ENCODE measurements around the gene KRT37. TPM values are rescaled to one million over a fixed set of nuclear protein-coding genes. Genes with fewer than 3 reads are reported as not detected.

Gene KRT37
- total and polyA plus RNA-seq, 7 experiments from 2014 or later: not detected

DNA sequence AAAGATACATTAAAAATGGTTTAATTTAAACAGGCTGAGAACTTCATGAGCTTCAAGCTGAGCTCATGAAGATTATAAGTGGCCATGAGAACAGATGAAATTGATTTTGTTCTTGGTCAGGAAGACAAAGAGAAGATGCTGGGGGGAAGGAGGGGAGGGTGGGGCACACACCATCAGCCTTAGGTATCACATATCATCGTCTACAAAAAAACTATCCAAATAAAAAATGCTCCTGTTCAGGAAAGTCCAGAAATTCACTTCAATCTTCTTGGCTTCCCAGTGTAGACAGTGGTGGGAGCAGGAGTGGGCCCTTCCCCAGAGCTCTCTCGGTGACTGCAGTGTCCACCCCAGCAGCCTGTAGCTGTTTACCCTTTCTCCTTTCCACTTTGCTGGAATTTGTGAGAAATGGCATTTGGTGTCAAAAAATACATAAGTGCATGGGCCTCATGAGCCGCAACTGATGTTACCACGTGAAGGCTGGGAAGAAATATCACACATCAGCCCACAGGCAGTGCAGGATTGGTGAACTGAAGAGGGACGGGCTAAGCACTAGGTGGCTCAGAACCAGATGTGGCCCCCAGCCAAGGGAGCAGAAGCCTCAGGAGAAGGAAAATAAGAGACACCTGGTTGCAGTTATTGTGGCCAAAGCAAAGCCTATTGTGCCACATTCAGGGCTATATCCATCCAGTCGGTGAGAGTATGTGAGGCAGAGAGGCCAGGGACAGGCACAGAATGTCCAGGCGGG is 6.1 kb downstream of the KRT37 start:
- H3K27me3 ChIP-seq (ENCODE audit: control insufficient read depth in 2 of 2, insufficient read depth in 2 of 2, low read length in 2 of 2): no peaks in the 10 kb centered on the region
- POLR2A ChIA-PET: interaction anchor here (0.6 to 1.8 kb wide), 2 partner anchors 9 to 28 kb away, joined by 3 to 5 read pairs; no protein-coding TSS in a partner anchor
- H3K27ac ChIP-seq (ENCODE audit: low read depth, low read length): no peak overlapping the region
- no peak for ATAC-seq
- H3K36me3 Mint-ChIP-seq: no peaks in the 10 kb centered on the region
- intact Hi-C loops (cut with micrococcal nuclease): no loop called here
- no peak overlapping the region for H3K4me3 Mint-ChIP-seq
- no peak overlapping the region for H3K4me3 ChIP-seq (ENCODE audit: low read length)
- CTCF ChIA-PET: no interaction called here
- DNase-seq: no peak
- H3K27ac Mint-ChIP-seq: peak overlapping the region in 3 of 9 donors; percentile 9 to 64 (median 58)
- H3K4me1 ChIP-seq (ENCODE audit: control insufficient read depth in 2 of 2, insufficient read depth in 2 of 2, low read length in 2 of 2): peaks cover 0 to 6% of the 10 kb centered on the region in 2 donors
- no peaks in the 10 kb centered on the region for H3K36me3 ChIP-seq (ENCODE audit: control insufficient read depth in 2 of 3, insufficient read depth in 3 of 3, low read length in 3 of 3)
- peaks cover 0 to 19% (median 9%) of the 10 kb centered on the region in 7 donors for H3K4me1 Mint-ChIP-seq
- H3K9me3 ChIP-seq (ENCODE audit: control insufficient read depth in 2 of 3, low read length in 3 of 3): no peaks in the 10 kb centered on the region
- no peaks in the 10 kb centered on the region for H3K9me3 Mint-ChIP-seq
- H3K27me3 Mint-ChIP-seq: no peaks in the 10 kb centered on the region

- peaks cover 0 to 19% (median 9%) of the 10 kb centered on the region in 7 donors for H3K4me1 Mint-ChIP-seq
- no peaks in the 10 kb centered on the region for H3K27me3 Mint-ChIP-seq
- ChIA-PET POLR2A (interaction anchor here (1.8 kb wide), 1 partner anchor 9 kb away, joined by 5 read pairs; no protein-coding TSS in a partner anchor), CTCF (no interaction called here)
- H3K4me3 Mint-ChIP-seq: no peak overlapping the region
- Histone ChIP-seq H3K9me3 (ENCODE audit: control insufficient read depth in 2 of 3, low read length in 3 of 3) (no peaks in the 10 kb centered on the region), H3K27ac (ENCODE audit: low read depth, low read length) (no peak overlapping the region), H3K36me3 (ENCODE audit: control insufficient read depth in 2 of 3, insufficient read depth in 3 of 3, low read length in 3 of 3) (no peaks in the 10 kb centered on the region), H3K4me3 (ENCODE audit: low read length) (no peak overlapping the region), H3K4me1 (ENCODE audit: control insufficient read depth in 2 of 2, insufficient read depth in 2 of 2, low read length in 2 of 2) (peaks cover 0 to 6% of the 10 kb centered on the region in 2 donors), H3K27me3 (ENCODE audit: control insufficient read depth in 2 of 2, insufficient read depth in 2 of 2, low read length in 2 of 2) (no peaks in the 10 kb centered on the region)
- DNase-seq (no peak), ATAC-seq (no peak)
- intact Hi-C loops (cut with micrococcal nuclease): no loop called here
- H3K36me3 Mint-ChIP-seq: no peaks in the 10 kb centered on the region
- H3K9me3 Mint-ChIP-seq: no peaks in the 10 kb centered on the region
- peak overlapping the region in 4 of 9 donors; percentile 9 to 64 (median 57) for H3K27ac Mint-ChIP-seq
Measured at GRCh38 chr17:41417576-41418015, 6.8 kb downstream of the KRT37 start.

DNA sequence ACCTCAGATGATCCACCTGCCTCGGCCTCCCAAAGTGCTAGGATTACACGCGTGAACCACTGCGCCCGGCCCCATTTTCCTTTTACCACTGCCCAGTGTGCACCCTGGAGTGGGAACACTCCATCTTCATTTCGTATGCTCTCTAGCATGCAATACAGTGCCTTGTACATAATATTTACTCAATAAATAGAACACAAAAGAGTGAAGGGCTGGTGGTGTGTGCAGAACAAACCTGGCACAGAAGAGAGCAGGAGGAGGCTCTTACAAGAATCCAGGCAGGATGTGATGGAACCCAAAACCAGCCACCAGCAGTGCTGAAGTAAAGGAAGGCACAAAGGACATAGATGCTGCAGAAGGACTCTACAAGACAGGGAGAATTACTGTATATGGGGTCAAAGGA is 7.3 kb downstream of the KRT37 start:
- Histone ChIP-seq H3K27ac (ENCODE audit: low read depth, low read length) (no peak overlapping the region), H3K27me3 (ENCODE audit: control insufficient read depth in 2 of 2, insufficient read depth in 2 of 2, low read length in 2 of 2) (no peaks in the 10 kb centered on the region), H3K36me3 (ENCODE audit: control insufficient read depth in 2 of 3, insufficient read depth in 3 of 3, low read length in 3 of 3) (no peaks in the 10 kb centered on the region), H3K4me1 (ENCODE audit: control insufficient read depth in 2 of 2, insufficient read depth in 2 of 2, low read length in 2 of 2) (peaks cover 0 to 6% of the 10 kb centered on the region in 2 donors), H3K9me3 (ENCODE audit: control insufficient read depth in 2 of 3, low read length in 3 of 3) (no peaks in the 10 kb centered on the region), H3K4me3 (ENCODE audit: low read length) (no peak overlapping the region)
- H3K27ac Mint-ChIP-seq: peak overlapping the region in 1 of 9 donors; percentile 9
- ATAC-seq (no peak), DNase-seq (no peak)
- intact Hi-C loops (cut with micrococcal nuclease): no loop called here
- CTCF ChIA-PET: no interaction called here
- no peak overlapping the region for H3K4me3 Mint-ChIP-seq
- H3K4me1 Mint-ChIP-seq: peaks cover 0 to 19% (median 9%) of the 10 kb centered on the region in 7 donors
- no peaks in the 10 kb centered on the region for H3K27me3 Mint-ChIP-seq
- H3K9me3 Mint-ChIP-seq: no peaks in the 10 kb centered on the region
- POLR2A ChIA-PET: interaction anchor here (1.8 kb wide), 1 partner anchor 8 kb away, joined by 5 read pairs; no protein-coding TSS in a partner anchor
- no peaks in the 10 kb centered on the region for H3K36me3 Mint-ChIP-seq

DNA sequence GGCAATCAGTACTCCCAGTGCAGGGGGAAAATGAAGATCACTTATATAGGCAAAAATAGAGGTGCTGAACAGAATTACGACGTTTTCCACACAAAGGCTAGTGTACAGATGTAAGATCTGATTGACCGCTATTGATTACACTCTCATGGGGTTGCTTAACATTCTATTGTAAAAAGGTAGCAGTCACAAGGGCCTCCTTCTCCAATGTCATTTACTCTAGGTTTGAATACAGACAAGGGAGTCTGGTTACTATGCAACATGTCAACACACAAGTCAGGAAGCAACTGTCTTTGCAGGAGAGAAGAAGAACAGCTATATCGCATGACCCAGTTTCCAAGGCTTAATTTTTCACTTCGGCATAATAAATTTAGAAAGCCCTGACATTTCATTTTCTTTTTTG is 7.9 kb downstream of the KRT37 start:
- CTCF ChIA-PET: interaction anchor here (0.6 kb wide), 1 partner anchor 978 kb away, joined by 5 read pairs; no protein-coding TSS in a partner anchor
- POLR2A ChIA-PET: no interaction called here
- Mint-ChIP-seq H3K36me3 (no peaks in the 10 kb centered on the region), H3K4me3 (no peak overlapping the region), H3K9me3 (no peaks in the 10 kb centered on the region), H3K27ac (no peak overlapping the region), H3K27me3 (no peaks in the 10 kb centered on the region), H3K4me1 (peaks cover 0 to 19% (median 9%) of the 10 kb centered on the region in 7 donors)
- Histone ChIP-seq H3K4me3 (ENCODE audit: low read length) (no peak overlapping the region), H3K4me1 (ENCODE audit: control insufficient read depth in 2 of 2, insufficient read depth in 2 of 2, low read length in 2 of 2) (peaks cover 0 to 6% of the 10 kb centered on the region in 2 donors), H3K9me3 (ENCODE audit: control insufficient read depth in 2 of 3, low read length in 3 of 3) (no peaks in the 10 kb centered on the region), H3K27me3 (ENCODE audit: control insufficient read depth in 2 of 2, insufficient read depth in 2 of 2, low read length in 2 of 2) (no peaks in the 10 kb centered on the region), H3K36me3 (ENCODE audit: control insufficient read depth in 2 of 3, insufficient read depth in 3 of 3, low read length in 3 of 3) (no peaks in the 10 kb centered on the region), H3K27ac (ENCODE audit: low read depth, low read length) (no peak overlapping the region)
- no peak for ATAC-seq
- intact Hi-C loops (cut with micrococcal nuclease): no loop called here
- no peak for DNase-seq

DNA sequence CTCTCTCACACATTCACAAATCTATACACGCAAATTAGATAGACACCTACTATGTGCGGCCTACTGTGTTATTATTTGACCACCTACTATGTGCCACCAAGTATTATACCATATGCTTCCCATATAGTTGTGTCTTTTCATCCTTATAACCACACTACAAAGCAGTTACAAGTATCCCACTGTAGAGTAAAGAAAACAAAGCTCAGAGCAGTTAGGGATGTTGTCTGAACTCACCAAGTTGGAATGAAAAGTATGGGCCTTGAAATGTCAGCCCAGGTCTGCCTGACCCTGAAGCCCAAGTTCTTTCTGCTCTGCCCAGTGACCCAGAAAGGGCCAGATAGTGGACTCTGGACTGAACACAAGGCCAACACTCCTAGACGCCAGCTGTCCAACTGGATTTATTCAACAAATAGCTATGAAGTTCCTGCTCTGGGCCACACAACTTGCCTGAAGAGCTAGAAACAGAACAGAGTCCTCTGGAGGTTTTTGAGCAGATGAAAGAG is 8.5 kb downstream of the KRT37 start:
- no peak for ATAC-seq
- Mint-ChIP-seq H3K27me3 (no peaks in the 10 kb centered on the region), H3K27ac (peak overlapping the region in 2 of 9 donors; percentile 7 to 21), H3K4me1 (peaks cover 0 to 19% (median 9%) of the 10 kb centered on the region in 7 donors), H3K4me3 (no peak overlapping the region), H3K36me3 (no peaks in the 10 kb centered on the region), H3K9me3 (no peaks in the 10 kb centered on the region)
- ChIA-PET CTCF (no interaction called here), POLR2A (interaction anchor here (0.5 kb wide), 1 partner anchor 30 kb away, joined by 4 read pairs; no protein-coding TSS in a partner anchor)
- Histone ChIP-seq H3K4me1 (ENCODE audit: control insufficient read depth in 2 of 2, insufficient read depth in 2 of 2, low read length in 2 of 2) (peaks cover 0 to 6% of the 10 kb centered on the region in 2 donors), H3K9me3 (ENCODE audit: control insufficient read depth in 2 of 3, low read length in 3 of 3) (no peaks in the 10 kb centered on the region), H3K27ac (ENCODE audit: low read depth, low read length) (no peak overlapping the region), H3K27me3 (ENCODE audit: control insufficient read depth in 2 of 2, insufficient read depth in 2 of 2, low read length in 2 of 2) (no peaks in the 10 kb centered on the region), H3K36me3 (ENCODE audit: control insufficient read depth in 2 of 3, insufficient read depth in 3 of 3, low read length in 3 of 3) (no peaks in the 10 kb centered on the region), H3K4me3 (ENCODE audit: low read length) (no peak overlapping the region)
- intact Hi-C loops (cut with micrococcal nuclease): no loop called here
- no peak for DNase-seq

DNA sequence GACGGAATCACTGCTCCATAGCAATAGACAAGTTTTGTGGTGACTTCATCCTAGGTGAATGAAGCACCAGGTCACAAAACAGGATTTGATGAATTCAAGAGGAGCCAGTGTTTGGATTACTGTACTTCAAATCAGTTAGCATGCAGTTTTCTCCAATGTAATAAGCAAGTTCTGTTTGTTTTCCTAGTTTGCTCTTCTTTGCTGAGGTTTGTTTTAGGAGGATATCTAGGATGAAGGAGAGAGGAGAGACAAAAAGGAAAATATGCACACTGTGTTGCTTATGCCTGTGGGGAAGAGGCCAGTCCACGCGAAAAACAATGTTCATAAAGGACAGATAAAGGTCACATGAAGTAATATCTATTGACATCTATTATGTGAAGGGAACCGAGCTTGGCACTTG is 9.0 kb downstream of the KRT37 start:
- Mint-ChIP-seq H3K27me3 (no peaks in the 10 kb centered on the region), H3K4me1 (peaks cover 0 to 19% (median 9%) of the 10 kb centered on the region in 7 donors), H3K4me3 (no peak overlapping the region), H3K36me3 (no peaks in the 10 kb centered on the region), H3K9me3 (no peaks in the 10 kb centered on the region), H3K27ac (peak overlapping the region in 2 of 9 donors; percentile 7 to 32)
- POLR2A ChIA-PET: interaction anchor here (0.5 kb wide), 1 partner anchor 29 kb away, joined by 4 read pairs; no protein-coding TSS in a partner anchor
- no peak overlapping the region for H3K27ac ChIP-seq (ENCODE audit: low read depth, low read length)
- DNase-seq (no peak), ATAC-seq (no peak)
- peaks cover 0 to 5% of the 10 kb centered on the region in 2 donors for H3K4me1 ChIP-seq (ENCODE audit: control insufficient read depth in 2 of 2, insufficient read depth in 2 of 2, low read length in 2 of 2)
- no peaks in the 10 kb centered on the region for H3K9me3 ChIP-seq (ENCODE audit: control insufficient read depth in 2 of 3, low read length in 3 of 3)
- H3K4me3 ChIP-seq (ENCODE audit: low read length): no peak overlapping the region
- CTCF ChIA-PET: no interaction called here
- intact Hi-C loops (cut with micrococcal nuclease): no loop called here
- H3K36me3 ChIP-seq (ENCODE audit: control insufficient read depth in 2 of 3, insufficient read depth in 3 of 3, low read length in 3 of 3): no peaks in the 10 kb centered on the region
- no peaks in the 10 kb centered on the region for H3K27me3 ChIP-seq (ENCODE audit: control insufficient read depth in 2 of 2, insufficient read depth in 2 of 2, low read length in 2 of 2)

Data from naive thymus-derived CD4-positive, alpha-beta T cell (primary cell).